Ascending aorta (tissue), 2 donors: Measurements from ENCODE around the gene MPV17. TPM values are rescaled to one million over a fixed set of nuclear protein-coding genes. Genes with fewer than 3 reads are reported as not detected.

Experiments used
- DNase-seq, 2 donors: peaks; one replicate each; pipeline ENCODE4 v3.0.0-alpha.2; 2019; ENCODE audit warnings: low spot score in 2 of 2
- H3K27ac ChIP-seq, 2 donors: fragments of 200-600 bp; sonication (generic); one replicate each; pipeline ENCODE4 v1.5.1; 2016 to 2017; ENCODE audit warnings: mild to moderate bottlenecking in 1 of 2
- H3K27me3 ChIP-seq: fragments of 200-600 bp; sonication (generic); one replicate; pipeline ENCODE4 v1.5.1; 2017
- H3K36me3 ChIP-seq, 2 donors: fragments of 200-600 bp; sonication (generic); one replicate each; pipeline ENCODE4 v1.5.1; 2016
- H3K4me1 ChIP-seq, 2 donors: fragments of 200-600 bp; sonication (generic); one replicate each; pipeline ENCODE4 v1.5.1; 2016 to 2017; ENCODE audit warnings: mild to moderate bottlenecking in 1 of 2
- H3K4me3 ChIP-seq, 2 donors: fragments of 200-600 bp; sonication (generic); one replicate each; pipeline ENCODE4 v1.5.1; 2016 to 2017; ENCODE audit warnings: mild to moderate bottlenecking in 1 of 2
- H3K9me3 ChIP-seq, 2 donors: fragments of 200-600 bp; sonication (generic); one replicate each; pipeline ENCODE4 v1.5.1; 2016
- intact Hi-C: fragments of 100-400 bp; cut with DNase I; formaldehyde crosslinking; loops from one replicate; pipeline ENCODE4 v1.15.1; 2023
- total RNA-seq: library from RNA; depleted of rRNA; stranded (reverse); fragments of >200 nt; gene quantifications from one replicate; pipeline ENCODE4 v1.1.0, GENCODE V29; 2016
- TF ChIP-seq, protein P1 (sequence below), 3 experiments: fragments of 200-600 bp in 2 of 3; fragments of 450-650 bp in 1 of 3; sonication (generic) in 2 of 3; IDR thresholded peaks; one replicate each; pipeline ENCODE4 v1.5.1; 2016 to 2019; ENCODE audit warnings: antibody characterized with exemption in 3 of 3, mild to moderate bottlenecking in 1 of 3, moderate library complexity in 1 of 3

The MPV17 gene
- total RNA-seq, 1 donor from 2014 or later: 239 TPM

DNA sequence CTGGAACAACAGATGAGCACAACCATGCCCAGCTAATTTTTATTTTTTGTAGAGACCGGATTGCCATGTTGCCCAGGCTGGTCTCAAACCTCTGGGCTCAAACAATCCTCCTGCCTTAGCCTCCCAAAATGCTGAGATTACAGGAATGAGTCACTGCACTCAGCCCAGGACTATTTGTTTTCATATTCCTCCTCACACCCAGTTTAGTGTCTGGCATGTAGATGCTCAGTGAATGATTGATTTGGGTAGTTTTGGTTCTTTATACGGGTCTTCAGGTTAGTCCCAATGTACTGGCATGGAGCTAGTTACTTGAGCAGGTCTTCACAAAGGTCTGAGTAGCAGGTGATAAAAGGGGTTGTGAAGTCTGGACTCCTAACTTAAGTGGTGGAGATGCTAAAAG is 41.0 kb upstream of the MPV17 start:
- Histone ChIP-seq H3K9me3 (no peaks in the 10 kb centered on the region), H3K27ac (no peak overlapping the region), H3K4me3 (no peak overlapping the region), H3K36me3 (peaks cover 36 to 50% of the 10 kb centered on the region in 2 donors), H3K4me1 (peaks cover 1 to 5% of the 10 kb centered on the region in 2 donors), H3K27me3 (no peaks in the 10 kb centered on the region)
- DNase-seq: no peak
- intact Hi-C loops: no loop called here
- TF ChIP-seq, protein P1, sequence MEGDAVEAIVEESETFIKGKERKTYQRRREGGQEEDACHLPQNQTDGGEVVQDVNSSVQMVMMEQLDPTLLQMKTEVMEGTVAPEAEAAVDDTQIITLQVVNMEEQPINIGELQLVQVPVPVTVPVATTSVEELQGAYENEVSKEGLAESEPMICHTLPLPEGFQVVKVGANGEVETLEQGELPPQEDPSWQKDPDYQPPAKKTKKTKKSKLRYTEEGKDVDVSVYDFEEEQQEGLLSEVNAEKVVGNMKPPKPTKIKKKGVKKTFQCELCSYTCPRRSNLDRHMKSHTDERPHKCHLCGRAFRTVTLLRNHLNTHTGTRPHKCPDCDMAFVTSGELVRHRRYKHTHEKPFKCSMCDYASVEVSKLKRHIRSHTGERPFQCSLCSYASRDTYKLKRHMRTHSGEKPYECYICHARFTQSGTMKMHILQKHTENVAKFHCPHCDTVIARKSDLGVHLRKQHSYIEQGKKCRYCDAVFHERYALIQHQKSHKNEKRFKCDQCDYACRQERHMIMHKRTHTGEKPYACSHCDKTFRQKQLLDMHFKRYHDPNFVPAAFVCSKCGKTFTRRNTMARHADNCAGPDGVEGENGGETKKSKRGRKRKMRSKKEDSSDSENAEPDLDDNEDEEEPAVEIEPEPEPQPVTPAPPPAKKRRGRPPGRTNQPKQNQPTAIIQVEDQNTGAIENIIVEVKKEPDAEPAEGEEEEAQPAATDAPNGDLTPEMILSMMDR (IDR thresholded peaks at IDR 0.05): no peak

- H3K4me1 ChIP-seq: peaks cover 3 to 6% of the 10 kb centered on the region in 2 donors
- H3K4me3 ChIP-seq: no peak overlapping the region
- intact Hi-C loops: no loop called here
- no peaks in the 10 kb centered on the region for H3K27me3 ChIP-seq
- TF ChIP-seq, protein P1 (IDR thresholded peaks at IDR 0.05): no peak
- no peak overlapping the region for H3K27ac ChIP-seq
- DNase-seq: no peak
- H3K9me3 ChIP-seq: no peaks in the 10 kb centered on the region
- peaks cover 35 to 41% of the 10 kb centered on the region in 2 donors for H3K36me3 ChIP-seq
Observed at GRCh38 chr2:27362678-27363420, 40.0 kb upstream of the MPV17 start.

DNA sequence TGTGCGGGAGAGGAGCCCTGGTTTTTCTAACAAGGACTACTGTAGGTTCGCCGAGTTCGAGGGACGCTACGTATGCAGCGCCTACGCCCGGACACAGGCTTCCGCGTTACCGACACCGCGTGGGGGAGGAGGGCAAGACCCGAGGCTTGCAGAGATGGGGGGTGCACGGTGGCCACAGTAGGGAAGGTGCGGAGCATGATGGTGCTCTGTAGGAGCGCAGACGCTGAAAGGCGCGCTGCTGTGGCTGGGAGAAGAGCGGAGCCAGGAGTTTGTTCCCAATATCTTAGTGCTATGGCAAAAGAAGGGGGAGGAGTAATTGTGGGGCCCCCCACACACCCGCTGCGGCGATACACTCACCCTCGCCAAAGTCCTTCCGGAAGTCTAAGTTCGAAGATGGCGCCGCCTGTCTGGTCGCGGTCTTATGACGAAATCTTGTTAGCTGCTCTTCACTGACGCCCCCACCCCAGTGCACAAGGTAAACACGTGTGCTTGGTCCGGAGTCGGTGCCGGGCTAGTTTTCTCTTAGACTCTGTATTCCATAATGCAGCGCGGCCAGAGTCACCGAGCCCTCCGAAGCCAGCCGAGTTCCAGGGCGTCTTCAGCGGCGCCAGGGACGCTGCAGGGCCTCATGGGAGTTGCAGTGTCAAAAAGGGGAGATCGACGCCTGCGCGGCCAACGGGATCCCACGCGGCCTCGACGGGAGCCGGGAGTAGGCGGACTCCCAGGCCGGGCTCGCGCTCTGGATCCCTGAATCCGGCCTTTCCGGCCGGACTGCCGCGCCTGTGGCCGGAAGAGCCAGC is 33.7 kb upstream of the MPV17 start, which contains the start of gene GTF3C2:
Gene GTF3C2 (minus strand): TSS at position 383 of the 800 bp plus-strand sequence. CDS start 13,210 bp downstream, outside the sequence.
- intact Hi-C loops: loop anchor here (1.0 to 10.0 kb wide), 7 partner anchors 14 to 224 kb away; partner anchors contain the start of genes ATRAID, CAD, EIF2B4 and MPV17
- Histone ChIP-seq H3K4me1 (peaks cover 8 to 23% of the 10 kb centered on the region in 2 donors), H3K27ac (peak within 1 kb of the TSS; percentile 75 to 89), H3K9me3 (no peaks in the 10 kb centered on the region), H3K4me3 (peak within 1 kb of the TSS; percentile 78 to 89), H3K36me3 (no peaks in the 10 kb centered on the region), H3K27me3 (no peaks in the 10 kb centered on the region)
- TF ChIP-seq, protein P1 (IDR thresholded peaks at IDR 0.05): peak in 1 of 3 experiments; percentile 11
- peak; percentile 74 to 97 for DNase-seq

DNA sequence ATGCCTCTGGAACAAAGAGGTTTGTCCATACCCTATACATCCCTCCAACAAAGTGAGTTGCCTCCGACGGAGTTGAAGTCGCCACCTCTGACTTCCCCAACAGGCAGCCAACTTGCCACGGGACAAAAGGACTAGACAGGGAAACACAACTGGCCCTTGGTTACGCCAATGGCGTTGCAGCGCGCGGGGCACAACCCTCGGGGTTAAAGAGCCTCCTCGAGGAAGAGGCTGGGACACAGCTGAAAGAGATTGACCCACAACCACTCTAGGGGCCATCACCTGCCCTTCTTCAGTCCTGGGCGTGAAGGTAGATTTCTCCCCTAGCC is 33.1 kb upstream of the MPV17 start:
- Histone ChIP-seq H3K27ac (peak overlapping the region; percentile 75 to 89), H3K27me3 (no peaks in the 10 kb centered on the region), H3K36me3 (no peaks in the 10 kb centered on the region), H3K4me3 (peak overlapping the region; percentile 78 to 89), H3K4me1 (peaks cover 8 to 23% of the 10 kb centered on the region in 2 donors), H3K9me3 (no peaks in the 10 kb centered on the region)
- intact Hi-C loops: loop anchor here (1.0 to 10.0 kb wide), 5 partner anchors 14 to 224 kb away; partner anchors contain the start of genes ATRAID, CAD, EIF2B4 and MPV17
- DNase-seq: peak in 1 of 2 donors; percentile 69
- TF ChIP-seq, protein P1 (IDR thresholded peaks at IDR 0.05): no peak

- Histone ChIP-seq H3K36me3 (peaks cover 0 to 6% of the 10 kb centered on the region in 2 donors), H3K9me3 (no peaks in the 10 kb centered on the region), H3K27ac (no peak overlapping the region), H3K27me3 (no peaks in the 10 kb centered on the region), H3K4me1 (peaks cover 8 to 23% of the 10 kb centered on the region in 2 donors), H3K4me3 (no peak overlapping the region)
- intact Hi-C loops: loop anchor here (10.0 kb wide), 1 partner anchor 140 kb away; the partner anchor contains the start of genes ATRAID, CAD and SLC5A6
- TF ChIP-seq, protein P1 (IDR thresholded peaks at IDR 0.05): no peak
- DNase-seq: no peak
Observed at GRCh38 chr2:27354597-27354927, 31.7 kb upstream of the MPV17 start.
